Right lobe of liver (tissue), 6 donors: Measurements from ENCODE around the gene EHD1. TPM values are rescaled to one million over a fixed set of nuclear protein-coding genes. Genes with fewer than 3 reads are reported as not detected.

Experiments used
- ATAC-seq, 4 donors: fragments of 200-7000 bp; cut with Tn5 transposase; one replicate each; pipeline ENCODE4 v1.9.1; 2020; ENCODE audit warnings: mild to moderate bottlenecking in 4 of 4, moderate library complexity in 4 of 4
- DNase-seq, 3 donors: peaks; one replicate each; pipeline ENCODE4 v3.0.0-alpha.2; 2020
- H3K27ac ChIP-seq, 3 donors: fragments of 200-600 bp; one replicate each; pipeline ENCODE4 v1.8.0; 2022
- H3K27me3 ChIP-seq, 2 donors: fragments of 200-600 bp; one replicate each; pipeline ENCODE4 v1.8.0; 2022
- H3K36me3 ChIP-seq, 4 donors: fragments of 200-600 bp; sonication (generic) in 1 of 4; one replicate each; pipeline versions ENCODE4 v1.5.1 to v1.8.0; 2017 to 2022; ENCODE audit warnings: control low read depth in 1 of 4
- H3K4me1 ChIP-seq, 4 donors: fragments of 200-600 bp; sonication (generic) in 1 of 4; one replicate each; pipeline versions ENCODE4 v1.5.1 to v1.8.0; 2017 to 2022; ENCODE audit warnings: control low read depth in 1 of 4
- H3K4me3 ChIP-seq, 3 donors: fragments of 200-600 bp; one replicate each; pipeline ENCODE4 v1.8.0; 2022
- H3K9me3 ChIP-seq, 4 donors: fragments of 200-600 bp; sonication (generic) in 1 of 4; one replicate each; pipeline versions ENCODE4 v1.5.1 to v1.8.0; 2017 to 2022; ENCODE audit warnings: control low read depth in 1 of 4
- CTCF ChIP-seq, 4 donors: fragments of 200-600 bp in 3 of 4; fragments of 450-650 bp in 1 of 4; IDR thresholded peaks; one replicate each; pipeline versions ENCODE4 v1.5.1 to v1.8.0; 2016 to 2022; ENCODE audit warnings: antibody characterized with exemption in 4 of 4, mild to moderate bottlenecking in 2 of 4
- POLR2A ChIP-seq: fragments of 450-650 bp; IDR thresholded peaks from one replicate; pipeline ENCODE4 v1.6.1; 2017; ENCODE audit warnings: antibody characterized with exemption, mild to moderate bottlenecking
- WGBS: methylation state at CpG from one replicate; pipeline ENCODE4 v1.1.6; 2018; ENCODE audit warnings: low coverage, low lambda C conversion rate; ENCODE audit not compliant: insufficient coverage; ENCODE audit errors: missing lambda C conversion rate; 5-methylcytosine and 5-hydroxymethylcytosine counted together
- intact Hi-C, 2 donors: fragments of 100-400 bp; cut with DNase I; formaldehyde crosslinking; loops; one replicate each; pipeline versions ENCODE4 v1.11.2 to v1.14.1; 2022
- total RNA-seq, 6 experiments: library from RNA; depleted of rRNA in 2 of 6; stranded (reverse); fragments of >200 nt in 2 of 6; fragmentation: NEBNext Ultra II Directional in 3 of 6; extraction: Animal tissue kit (Norgen Biotek cat#: 25700) in 3 of 6; gene quantifications; one replicate each; pipeline versions ENCODE4 v1.1.0 to v1.2.4, GENCODE V29; 2016 to 2023
- donor health status: DM: no; HTN: yes; CAD: no.
- donor health status: DM: no; HTN: no; CAD: no.
- donor health status: DM: no; HTN: no; CAD: no.
- donor health status: DM: no; HTN: yes; CAD: no.
- donor health status: DM: no; HTN: yes; CAD: no.

EHD1 gene
- total RNA-seq, 6 experiments from 2014 or later, result 18.8 to 36.1 (median 26.3) TPM

- Histone ChIP-seq H3K4me3 (peak overlapping the region in 2 of 3 donors; percentile 91), H3K27me3 (no peaks in the 10 kb centered on the region), H3K4me1 (peaks cover 0 to 30% (median 11%) of the 10 kb centered on the region in 4 donors), H3K27ac (peak overlapping the region in 2 of 3 donors; percentile 90 to 95), H3K9me3 (no peaks in the 10 kb centered on the region), H3K36me3 (peaks cover 0 to 22% (median 4%) of the 10 kb centered on the region in 4 donors)
- peak; percentile 57 to 66 (median 62) for ATAC-seq
- intact Hi-C loops, result loop anchor here in 1 of 2 donors (2.0 kb wide), 1 partner anchor 47 kb away; no protein-coding TSS in a partner anchor
- 0% methylated on average over 1 of the region's 14 CpGs for WGBS
- TF ChIP-seq CTCF (IDR thresholded peaks at IDR 0.05) (peak; percentile 87 to 93 (median 88)), POLR2A (no peak)
- peak; percentile 91 to 93 (median 92) for DNase-seq
Observed at GRCh38 chr11:64894070-64894811, 15.8 kb upstream of the EHD1 start.

DNA sequence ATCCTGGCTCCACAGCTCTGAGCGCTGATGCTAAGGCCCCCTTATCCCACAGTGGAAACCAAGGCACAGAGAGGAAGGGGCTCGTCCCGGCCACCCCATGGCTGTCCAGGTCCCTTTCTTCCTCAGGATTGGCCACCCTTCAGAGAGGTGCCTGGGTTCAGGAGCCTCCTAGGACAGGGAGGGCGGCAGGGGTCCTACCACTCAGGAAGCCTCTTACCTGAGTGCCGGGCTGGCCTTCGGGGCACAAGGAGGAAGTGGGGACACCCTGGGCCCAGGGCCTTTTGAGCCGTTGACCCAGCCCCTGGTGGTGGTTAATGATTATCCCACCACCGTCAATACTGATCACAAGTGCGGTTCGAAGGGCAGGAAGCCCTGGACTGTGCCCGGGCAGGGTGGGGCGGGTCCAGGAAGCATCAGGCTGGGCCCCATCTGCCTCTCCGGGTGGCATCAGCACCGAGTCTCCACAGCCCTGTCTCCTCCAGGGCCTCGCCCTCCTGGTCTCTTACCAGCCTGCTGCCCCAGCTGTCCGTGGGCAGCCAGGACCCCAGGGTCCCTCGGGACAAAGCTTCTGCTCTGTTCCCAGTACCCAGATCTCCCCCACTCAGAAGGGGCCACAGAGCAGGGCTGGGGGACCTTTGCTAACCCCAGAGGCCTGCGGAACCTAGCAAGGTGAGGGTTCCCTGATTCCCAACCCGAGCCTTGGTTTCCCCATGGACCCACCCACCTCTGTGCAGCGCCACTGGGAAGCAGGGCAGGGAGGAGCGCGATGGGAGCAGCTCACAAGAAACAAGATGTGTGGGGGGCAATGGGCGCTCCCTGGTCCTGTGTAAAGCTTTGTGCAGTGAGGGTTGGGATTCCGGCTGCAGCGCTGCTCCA is 15.0 kb upstream of the EHD1 start:
- Histone ChIP-seq H3K27me3 (no peaks in the 10 kb centered on the region), H3K4me1 (peaks cover 0 to 37% (median 11%) of the 10 kb centered on the region in 4 donors), H3K27ac (peak overlapping the region; percentile 84 to 95 (median 90)), H3K4me3 (peak overlapping the region; percentile 75 to 91 (median 91)), H3K9me3 (no peaks in the 10 kb centered on the region), H3K36me3 (peaks cover 0 to 15% (median under 1%) of the 10 kb centered on the region in 4 donors)
- TF ChIP-seq POLR2A, result peak; percentile 86
- TF ChIP-seq CTCF (IDR thresholded peaks at IDR 0.05), result peak in 2 of 4 donors; percentile 11 to 44
- ATAC-seq (peak; percentile 71 to 82 (median 73)), DNase-seq (peak; percentile 87 to 95 (median 92))
- 37% methylated on average over 9 of the region's 25 CpGs for WGBS
- intact Hi-C loops, result loop anchor here in 1 of 2 donors (2.0 kb wide), 1 partner anchor 47 kb away; no protein-coding TSS in a partner anchor

GRCh38 chr11:64892838-64893193 is 14.4 kb upstream of the EHD1 start:
- WGBS, result 50% methylated on average over 3 of the region's 10 CpGs
- DNase-seq (peak in 1 of 3 donors; percentile 53), ATAC-seq (peak in 2 of 4 donors; percentile 0 to 2)
- intact Hi-C loops, result no loop called here
- H3K4me3 ChIP-seq, result peak overlapping the region; percentile 75 to 91 (median 91)
- no peak for TF ChIP-seq CTCF (IDR thresholded peaks at IDR 0.05)
- TF ChIP-seq POLR2A, result no peak
- H3K27me3 ChIP-seq, result no peaks in the 10 kb centered on the region
- H3K4me1 ChIP-seq, result peaks cover 0 to 43% (median 13%) of the 10 kb centered on the region in 4 donors
- H3K27ac ChIP-seq, result peak overlapping the region; percentile 84 to 95 (median 90)
- H3K36me3 ChIP-seq, result peaks cover 0 to 8% (median 0%) of the 10 kb centered on the region in 4 donors
- H3K9me3 ChIP-seq, result no peaks in the 10 kb centered on the region

- peaks cover 0 to 5% (median 0%) of the 10 kb centered on the region in 4 donors for H3K36me3 ChIP-seq
- no peaks in the 10 kb centered on the region for H3K27me3 ChIP-seq
- ATAC-seq (peak in 2 of 4 donors; percentile 1 to 2), DNase-seq (peak in 1 of 3 donors; percentile 57)
- H3K4me1 ChIP-seq, result peaks cover 0 to 47% (median 14%) of the 10 kb centered on the region in 4 donors
- intact Hi-C loops, result no loop called here
- H3K27ac ChIP-seq, result peak overlapping the region; percentile 84 to 95 (median 90)
- TF ChIP-seq CTCF (IDR thresholded peaks at IDR 0.05) (no peak), POLR2A (no peak)
- no peaks in the 10 kb centered on the region for H3K9me3 ChIP-seq
- H3K4me3 ChIP-seq, result peak overlapping the region; percentile 75 to 91 (median 91)
- 15% methylated on average over 3 of the region's 11 CpGs for WGBS
Observed at GRCh38 chr11:64892411-64892831, 14.0 kb upstream of the EHD1 start.
